Myocyte (in vitro differentiated cells): Measurements from ENCODE around the gene SYNGR2. TPM values are rescaled to one million over a fixed set of nuclear protein-coding genes. Genes with fewer than 3 reads are reported as not detected.

Experiments
- DNase-seq: peaks from one replicate; pipeline ENCODE4 v3.0.0-alpha.2; 2012; ENCODE audit warnings: low read depth
- total RNA-seq: library from RNA; depleted of rRNA; stranded (reverse); fragments of >200 nt; gene quantifications from 2 replicates; pipeline ENCODE4 v1.2.3, GENCODE V29; 2014

SYNGR2 gene
- total RNA-seq, 1 donor from 2014 or later = 109 TPM

GRCh38 chr17:78170692-78171590, 2.6 kb downstream of the SYNGR2 start:
- no peak for DNase-seq

DNA sequence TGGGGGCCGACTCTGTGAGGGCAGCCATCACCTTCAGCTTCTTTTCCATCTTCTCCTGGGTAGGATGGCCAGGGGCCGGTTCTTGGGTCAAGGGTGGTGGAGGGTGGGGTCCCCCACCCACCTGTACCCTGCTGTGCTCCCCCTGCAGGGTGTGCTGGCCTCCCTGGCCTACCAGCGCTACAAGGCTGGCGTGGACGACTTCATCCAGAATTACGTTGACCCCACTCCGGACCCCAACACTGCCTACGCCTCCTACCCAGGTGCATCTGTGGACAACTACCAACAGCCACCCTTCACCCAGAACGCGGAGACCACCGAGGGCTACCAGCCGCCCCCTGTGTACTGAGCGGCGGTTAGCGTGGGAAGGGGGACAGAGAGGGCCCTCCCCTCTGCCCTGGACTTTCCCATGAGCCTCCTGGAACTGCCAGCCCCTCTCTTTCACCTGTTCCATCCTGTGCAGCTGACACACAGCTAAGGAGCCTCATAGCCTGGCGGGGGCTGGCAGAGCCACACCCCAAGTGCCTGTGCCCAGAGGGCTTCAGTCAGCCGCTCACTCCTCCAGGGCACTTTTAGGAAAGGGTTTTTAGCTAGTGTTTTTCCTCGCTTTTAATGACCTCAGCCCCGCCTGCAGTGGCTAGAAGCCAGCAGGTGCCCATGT, 3.3 kb downstream of the SYNGR2 start:
- peak; percentile 27 for DNase-seq

DNA sequence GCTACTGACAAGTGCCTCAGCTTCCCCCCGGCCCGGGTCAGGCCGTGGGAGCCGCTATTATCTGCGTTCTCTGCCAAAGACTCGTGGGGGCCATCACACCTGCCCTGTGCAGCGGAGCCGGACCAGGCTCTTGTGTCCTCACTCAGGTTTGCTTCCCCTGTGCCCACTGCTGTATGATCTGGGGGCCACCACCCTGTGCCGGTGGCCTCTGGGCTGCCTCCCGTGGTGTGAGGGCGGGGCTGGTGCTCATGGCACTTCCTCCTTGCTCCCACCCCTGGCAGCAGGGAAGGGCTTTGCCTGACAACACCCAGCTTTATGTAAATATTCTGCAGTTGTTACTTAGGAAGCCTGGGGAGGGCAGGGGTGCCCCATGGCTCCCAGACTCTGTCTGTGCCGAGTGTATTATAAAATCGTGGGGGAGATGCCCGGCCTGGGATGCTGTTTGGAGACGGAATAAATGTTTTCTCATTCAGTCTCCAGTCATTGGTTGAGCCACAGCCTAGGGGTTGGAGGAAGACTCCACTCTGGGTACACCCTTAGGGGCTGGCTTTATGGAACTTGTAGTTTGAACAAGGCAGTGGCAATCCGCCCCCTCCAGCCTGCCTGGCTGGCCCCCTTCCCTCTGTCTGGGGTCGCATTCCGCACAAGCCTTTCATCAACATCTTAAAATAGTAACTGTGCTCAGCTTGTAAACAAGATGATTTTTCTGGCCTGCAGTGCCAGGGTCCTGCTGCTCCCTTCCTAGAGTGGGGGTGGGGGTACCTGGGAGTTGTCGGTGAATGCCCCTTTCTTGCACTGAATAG, 4.1 kb downstream of the SYNGR2 start:
- DNase-seq = peak; percentile 83

DNA sequence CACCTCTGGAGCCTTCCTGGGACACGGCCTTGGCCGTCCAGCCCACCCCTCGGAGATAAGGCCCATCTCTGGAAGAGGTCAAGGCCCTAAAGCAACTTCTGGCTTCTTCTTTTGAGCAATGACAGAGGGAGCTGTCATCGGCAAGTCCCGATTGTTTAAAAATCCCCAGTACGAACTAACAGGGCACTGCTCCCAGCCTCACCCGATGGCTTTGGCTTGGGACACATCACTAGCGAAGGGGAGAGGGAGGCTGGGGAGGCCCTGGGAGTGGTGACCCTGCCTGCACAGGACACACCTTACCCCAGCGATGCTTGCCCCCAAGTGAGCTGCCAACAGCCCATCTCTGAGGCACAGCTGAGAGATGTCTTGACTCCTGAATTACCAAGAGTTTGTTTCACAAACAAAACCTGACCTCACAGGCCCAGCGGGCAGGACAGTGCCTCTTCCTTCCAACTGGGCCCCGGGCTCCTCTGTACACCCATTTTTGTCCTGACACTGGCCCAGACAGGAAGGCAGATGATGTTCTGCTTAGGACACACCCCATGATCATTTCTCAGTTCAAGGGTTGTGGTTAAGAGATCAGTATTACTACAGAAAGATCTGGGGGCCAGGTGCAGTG, 4.8 kb downstream of the SYNGR2 start:
- peak; percentile 50 for DNase-seq

GRCh38 chr17:78174346-78174869, 6.0 kb downstream of the SYNGR2 start:
- peak; percentile 90 for DNase-seq

DNA sequence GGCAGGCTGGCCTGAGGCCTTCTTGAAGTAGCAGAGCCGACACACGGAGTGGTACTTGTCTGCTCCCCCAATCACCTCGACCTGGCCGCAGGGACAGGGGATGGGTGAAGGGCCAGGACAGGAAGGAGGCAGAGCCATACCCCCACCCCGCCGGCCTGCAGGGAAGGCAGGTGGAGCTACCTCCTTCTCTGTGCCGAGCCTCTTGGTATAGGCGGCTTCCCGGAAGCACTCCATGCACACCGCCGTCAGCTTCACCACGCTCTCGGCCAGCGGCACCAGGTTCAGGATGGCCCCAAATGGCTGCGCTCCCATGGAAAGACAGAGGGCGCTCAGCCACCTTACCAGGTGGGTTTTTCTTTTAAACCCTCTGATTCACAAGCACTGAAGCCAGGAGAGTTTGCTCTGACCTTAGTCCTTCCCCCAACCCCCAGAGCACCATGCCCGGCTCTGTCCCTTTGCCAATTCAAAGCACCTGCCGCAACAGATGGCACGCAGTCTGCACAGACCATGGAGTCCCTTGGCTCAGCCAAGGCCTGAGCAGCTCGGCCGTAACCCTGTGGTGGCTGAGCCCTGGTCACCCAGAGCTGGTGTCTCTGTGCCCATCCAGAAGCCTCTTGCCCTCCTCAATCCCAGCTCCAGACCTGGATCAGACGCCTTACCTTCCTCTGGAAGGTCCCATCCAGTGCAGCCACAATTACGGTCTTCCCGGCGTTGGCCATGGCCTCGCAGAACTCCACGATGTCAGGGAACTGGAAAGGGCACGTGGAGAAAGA, 6.7 kb downstream of the SYNGR2 start:
- DNase-seq = peak; percentile 86

DNA sequence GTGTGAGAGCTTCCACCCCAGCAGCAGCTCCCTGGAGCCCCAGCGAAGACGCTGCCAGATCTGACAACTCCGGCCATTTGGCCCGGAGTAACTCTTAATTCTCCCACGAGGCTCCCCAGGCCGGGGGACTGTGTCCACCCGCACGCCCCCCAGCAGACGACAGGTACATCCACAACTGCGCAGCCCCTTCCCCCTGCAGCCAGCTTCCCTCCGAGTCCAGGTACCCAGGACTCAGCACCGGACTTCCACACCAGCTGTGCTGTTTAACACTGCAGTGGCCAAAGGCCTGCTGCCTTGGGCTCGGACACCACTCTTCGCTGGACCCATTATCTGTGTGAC, 7.2 kb downstream of the SYNGR2 start:
- no peak for DNase-seq

DNA sequence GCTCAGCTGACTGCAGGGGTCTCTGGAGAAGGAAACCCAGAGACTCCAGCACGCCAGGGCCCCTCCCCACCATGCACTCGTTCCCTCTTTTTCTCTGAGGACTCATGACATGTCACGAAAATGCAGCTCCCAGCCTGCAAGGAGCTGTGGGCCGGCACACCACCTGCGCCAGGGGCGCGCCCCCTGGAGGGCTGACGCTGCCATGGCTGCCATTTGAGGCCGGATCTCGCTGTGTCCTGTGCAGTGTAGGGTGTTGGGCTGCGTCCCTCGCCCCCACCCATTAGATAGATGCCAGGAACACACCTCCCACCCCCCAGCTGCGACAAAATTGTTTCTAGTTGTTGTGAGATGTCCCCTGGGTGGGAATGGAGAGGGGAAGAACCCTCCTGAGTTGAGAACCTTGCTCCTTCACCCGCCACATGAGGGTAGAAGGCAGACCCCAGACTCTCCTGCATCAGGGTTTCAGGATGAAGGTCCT, 8.2 kb downstream of the SYNGR2 start:
- DNase-seq = no peak

GRCh38 chr17:78179372-78179771, 11.0 kb downstream of the SYNGR2 start:
- DNase-seq = peak; percentile 71

GRCh38 chr17:78180083-78180482, 11.7 kb downstream of the SYNGR2 start:
- DNase-seq = no peak

- no peak for DNase-seq
These were observed 12.1 kb downstream of the SYNGR2 start for GRCh38 chr17:78180508-78180907.

- DNase-seq = no peak
These were observed 14.1 kb downstream of the SYNGR2 start for GRCh38 chr17:78182504-78182903.

- no peak for DNase-seq
These were observed 15.5 kb downstream of the SYNGR2 start for GRCh38 chr17:78183916-78184315.

DNA sequence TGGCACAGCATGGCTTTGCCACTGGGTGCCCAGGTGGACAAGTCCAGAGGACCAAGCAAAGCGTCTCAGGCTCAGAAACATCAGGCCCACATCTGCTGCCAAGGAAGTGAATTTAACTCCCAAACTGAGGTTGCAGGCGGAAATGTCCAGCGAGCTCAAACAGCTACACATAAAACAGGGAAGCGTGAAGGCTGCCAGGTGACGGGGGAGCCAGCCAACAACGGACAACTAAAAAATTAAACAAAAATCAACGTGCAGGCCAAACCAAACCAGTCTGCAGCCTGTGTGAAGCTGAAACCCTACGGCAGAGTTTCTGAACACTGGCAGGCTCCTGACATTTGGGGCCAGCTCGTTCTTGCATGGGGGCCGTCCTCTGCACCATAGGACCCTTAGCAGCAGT, 16.0 kb downstream of the SYNGR2 start:
- no peak for DNase-seq

GRCh38 chr17:78184868-78185267, 16.5 kb downstream of the SYNGR2 start:
- no peak for DNase-seq

DNA sequence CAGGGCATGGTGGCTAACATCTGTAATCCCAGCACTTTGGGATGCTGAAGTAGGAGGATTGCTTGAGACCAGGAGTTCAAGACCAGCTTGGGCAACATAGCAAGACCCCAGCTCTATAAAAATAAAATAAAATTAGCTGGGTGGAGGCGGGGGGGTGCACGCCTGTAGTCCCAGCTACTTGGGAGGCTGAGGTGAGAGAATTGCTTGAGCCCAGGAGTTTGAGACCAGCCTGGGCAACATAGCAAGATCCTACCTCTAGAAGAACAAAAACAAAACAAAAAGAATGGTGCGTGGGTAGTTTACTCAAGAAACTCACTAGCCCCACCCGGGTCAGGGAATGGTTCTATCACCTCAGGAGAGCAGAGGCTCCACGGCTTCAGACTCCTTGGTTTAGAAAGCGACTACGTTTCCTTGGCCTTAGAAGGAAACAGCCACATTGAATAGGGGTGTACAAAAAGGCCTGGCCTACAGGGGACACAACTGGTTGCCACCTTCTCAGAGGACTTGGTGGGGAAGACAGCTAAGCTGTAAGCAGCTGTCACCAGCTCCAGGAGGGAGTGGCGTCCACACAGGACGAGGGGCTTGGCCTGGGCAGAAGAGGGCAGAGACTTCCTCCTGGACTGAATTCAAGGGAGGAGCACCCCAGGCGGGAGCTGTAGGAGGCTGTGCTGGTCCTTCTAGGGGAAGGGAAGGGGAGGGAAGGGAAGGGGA, 17.8 kb downstream of the SYNGR2 start:
- DNase-seq = peak; percentile 80

DNA sequence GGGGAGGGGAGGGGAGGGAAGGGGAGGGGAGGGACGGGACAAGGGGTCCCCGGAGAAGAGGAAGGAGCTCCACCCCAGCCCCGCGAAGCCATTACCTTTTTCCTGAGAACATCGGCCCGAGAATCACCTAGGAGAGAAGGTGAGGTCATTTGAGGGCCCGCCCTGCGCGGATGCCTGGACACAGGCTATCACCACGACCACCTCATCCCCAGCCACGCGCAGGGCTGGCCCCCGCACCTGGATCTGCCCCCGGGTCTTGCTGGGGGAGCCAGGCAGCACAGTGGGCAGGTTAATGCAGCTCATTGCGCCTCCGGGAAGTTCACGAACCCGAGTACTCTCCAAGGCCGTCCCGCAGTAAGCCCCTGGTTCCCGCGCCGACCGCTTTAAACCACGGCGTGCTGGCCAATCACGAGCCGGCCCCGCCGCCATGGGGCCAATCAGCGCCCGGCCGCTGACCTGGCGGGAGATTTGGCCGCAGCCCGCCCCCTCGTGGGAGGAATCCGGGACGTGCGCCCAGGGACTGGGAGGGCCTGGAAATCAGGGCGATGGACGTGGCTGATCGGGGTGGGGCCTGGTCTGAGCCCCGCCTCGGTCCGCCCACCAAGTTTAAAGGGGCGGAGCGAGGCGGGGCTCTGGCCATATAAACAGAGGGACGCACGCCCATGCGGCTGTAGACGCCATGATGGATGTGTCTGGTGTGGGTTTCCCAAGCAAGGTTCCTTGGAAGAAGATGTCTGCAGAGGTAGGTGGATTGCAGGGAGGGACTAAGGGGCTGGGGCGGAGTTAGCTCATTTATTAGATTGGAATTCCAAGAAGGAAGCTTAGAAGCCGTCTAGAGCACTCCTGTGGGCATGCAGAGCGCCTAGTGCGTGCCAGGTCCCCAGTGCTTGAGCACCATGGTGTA, 18.6 kb downstream of the SYNGR2 start, which contains the start of the genes AFMID and TK1:
TSS of gene AFMID (plus strand) at position 671 of the 904 bp plus-strand sequence. CDS start at position 680, 9 bp downstream.
TSS of gene TK1 (minus strand) at position 361 of the 904 bp plus-strand sequence. CDS start at position 303, 58 bp downstream.
- DNase-seq = peak; percentile 96

DNA sequence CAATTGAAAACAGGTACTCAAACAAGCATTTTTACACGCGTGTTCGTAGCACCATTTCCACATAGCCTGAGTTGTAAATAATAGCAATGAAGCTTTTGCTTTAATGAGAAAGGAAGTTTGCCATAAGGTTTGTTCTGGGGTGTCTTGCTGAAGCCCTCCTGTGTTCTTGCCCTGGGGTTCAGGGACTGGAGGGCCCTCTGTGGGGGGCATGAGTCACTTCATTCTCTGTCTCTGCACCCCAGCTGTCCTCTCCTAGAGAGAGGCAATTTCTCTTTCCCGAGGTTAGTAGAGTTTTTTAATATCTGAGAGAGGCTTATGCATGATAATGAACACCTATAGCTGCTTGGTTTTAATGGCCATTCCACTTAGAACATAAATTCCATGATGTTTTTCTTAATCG, 28.3 kb downstream of the SYNGR2 start:
- DNase-seq = no peak
